Raji (cell line): Measurements from ENCODE around the gene TPK1.

ENCODE experiments used
- POLR2A ChIP-seq: IDR thresholded peaks from 2 replicates; pipeline ENCODE4 v1.6.1; 2011; ENCODE audit warnings: low read depth, low read length, control low read depth; ENCODE audit not compliant: insufficient read depth

TPK1 gene

DNA sequence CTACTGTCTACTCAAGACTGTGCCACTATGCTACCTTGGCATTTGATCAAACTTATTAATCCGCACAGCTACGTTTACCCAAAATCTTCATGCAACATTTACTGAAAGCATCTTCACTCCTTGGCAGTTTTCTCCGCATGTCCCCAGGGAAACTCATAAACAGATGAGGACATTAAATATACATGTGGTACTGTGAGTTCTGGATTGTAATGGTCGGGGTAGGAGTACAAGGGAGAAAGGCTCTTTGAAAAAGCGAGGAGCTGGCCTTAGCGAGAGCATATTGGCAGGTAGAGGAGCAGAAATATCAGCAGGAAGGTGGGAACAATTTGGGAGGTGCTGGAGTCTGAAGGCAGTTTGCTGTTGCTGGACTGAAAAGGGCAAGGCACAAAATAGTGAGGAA lies 325.2 kb downstream of the TPK1 start:
- no peak for TF ChIP-seq POLR2A

- no peak for TF ChIP-seq POLR2A
These were observed 327.2 kb downstream of the TPK1 start for GRCh38 chr7:144508702-144509101.

DNA sequence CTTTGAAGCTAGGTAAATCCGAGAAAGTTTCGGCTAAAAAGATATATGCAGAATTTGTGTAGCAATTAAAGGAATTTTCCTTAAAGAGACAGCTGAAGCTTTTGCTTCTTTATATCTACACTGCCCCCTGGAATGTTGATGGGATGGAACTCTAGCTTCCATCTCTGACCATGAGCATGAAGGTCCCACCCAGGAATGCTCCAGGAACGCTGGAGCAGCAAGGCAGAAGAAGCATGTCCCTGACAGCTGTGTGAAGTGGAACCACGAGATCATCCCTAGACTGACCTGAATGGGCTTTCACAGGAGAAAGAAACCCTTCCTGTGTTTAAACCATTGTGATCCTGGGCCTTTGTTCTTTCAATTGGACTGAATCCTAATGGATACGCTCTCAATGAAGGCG lies 332.6 kb downstream of the TPK1 start:
- no peak for TF ChIP-seq POLR2A

- TF ChIP-seq POLR2A = no peak
These were observed 335.6 kb downstream of the TPK1 start for GRCh38 chr7:144500225-144500624.

DNA sequence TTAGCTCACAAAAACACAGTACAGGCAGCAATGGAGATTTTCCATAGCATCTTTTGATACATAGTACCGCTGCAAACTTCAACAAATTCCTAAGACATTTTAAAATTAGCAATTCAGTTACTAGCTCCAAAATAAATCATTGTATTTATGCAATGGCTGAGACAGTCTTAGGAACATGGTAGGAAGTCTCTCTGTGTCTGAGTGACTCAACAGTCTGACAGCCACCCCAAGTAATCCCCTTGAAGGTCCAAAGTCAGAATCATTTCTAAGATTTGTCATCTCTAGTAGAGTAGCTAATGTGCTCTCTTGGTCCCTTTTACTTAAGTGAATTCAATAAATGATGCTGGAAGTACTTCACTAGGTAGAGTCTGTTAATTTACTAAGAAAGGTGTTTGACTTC lies 338.6 kb downstream of the TPK1 start:
- no peak for TF ChIP-seq POLR2A

DNA sequence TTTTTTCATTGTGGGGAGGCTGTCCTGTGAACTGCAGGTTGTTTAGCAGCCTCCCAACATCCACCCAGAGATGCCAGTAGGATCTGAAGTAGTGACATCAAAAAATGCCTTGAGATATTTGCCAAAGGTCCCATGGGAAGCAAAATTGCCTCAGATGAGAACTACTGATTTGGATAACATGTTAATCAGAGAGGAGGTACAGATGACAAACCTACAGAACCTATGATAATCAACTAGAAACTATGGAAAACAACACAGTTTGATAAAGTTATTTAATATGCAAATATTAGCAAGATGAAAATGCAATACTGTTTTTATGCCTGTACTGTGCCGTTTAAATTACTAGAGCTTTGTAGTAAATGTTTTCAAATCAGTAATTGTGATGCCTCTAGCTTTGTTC lies 341.5 kb downstream of the TPK1 start:
- no peak for TF ChIP-seq POLR2A

GRCh38 chr7:144489504-144489903 lies 346.3 kb downstream of the TPK1 start:
- no peak for TF ChIP-seq POLR2A

GRCh38 chr7:144488977-144489376 lies 346.9 kb downstream of the TPK1 start:
- no peak for TF ChIP-seq POLR2A

DNA sequence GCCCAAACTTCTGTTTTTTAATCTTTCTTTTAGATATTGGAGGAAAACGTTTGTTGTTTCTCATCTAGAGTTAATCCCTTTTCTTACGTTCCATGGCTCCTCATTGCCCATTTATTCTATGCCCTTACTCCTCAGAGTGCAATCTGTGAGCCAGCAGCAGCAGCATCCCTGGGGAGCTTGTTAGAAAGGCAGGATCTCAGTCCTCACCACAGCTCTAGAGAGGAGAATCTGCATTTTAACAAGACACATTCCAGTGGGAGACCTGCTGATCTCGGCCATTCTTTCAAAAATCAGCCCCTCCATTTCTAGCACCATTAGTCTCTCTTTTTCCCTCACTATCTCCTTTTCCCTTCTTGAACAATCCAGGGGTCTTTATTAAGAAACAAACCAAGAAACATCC lies 348.0 kb downstream of the TPK1 start:
- TF ChIP-seq POLR2A = no peak

DNA sequence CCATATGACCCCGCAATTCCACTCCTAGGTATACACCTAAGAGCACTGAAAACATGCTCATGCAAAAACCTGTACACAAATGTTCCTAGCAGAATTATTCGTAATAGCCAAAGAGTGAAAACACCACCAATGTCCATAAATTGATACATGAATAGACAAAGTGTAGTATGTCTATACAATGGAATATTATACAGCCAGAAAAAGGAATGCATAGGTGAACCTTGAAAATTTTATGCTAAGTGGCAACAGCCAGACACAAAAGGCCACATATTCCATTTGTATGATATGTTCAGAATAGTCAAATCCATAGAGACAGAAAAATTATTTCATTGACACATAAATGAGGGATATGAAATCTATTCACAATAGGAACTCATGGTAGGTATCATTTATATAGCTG lies 351.4 kb downstream of the TPK1 start:
- TF ChIP-seq POLR2A = no peak

DNA sequence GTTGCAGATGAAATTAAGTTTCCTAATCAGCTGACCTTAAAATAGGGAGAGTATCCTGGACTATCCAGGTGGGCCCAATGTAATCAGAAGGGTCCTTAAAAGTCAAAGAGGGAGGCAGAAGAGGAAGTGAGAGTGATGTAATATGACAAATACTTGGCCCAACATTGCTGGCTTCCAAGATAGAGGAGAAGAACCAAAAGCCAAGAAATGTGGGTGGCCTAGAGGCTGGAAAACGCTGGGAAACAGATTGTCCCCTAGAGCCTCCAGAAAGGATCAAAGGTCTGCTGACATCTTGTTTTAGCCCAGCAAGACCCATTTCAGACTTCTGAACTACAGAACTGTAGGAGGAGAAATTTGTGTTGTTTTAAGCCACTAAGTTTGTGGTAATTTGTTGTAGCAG lies 352.7 kb downstream of the TPK1 start:
- TF ChIP-seq POLR2A = no peak

DNA sequence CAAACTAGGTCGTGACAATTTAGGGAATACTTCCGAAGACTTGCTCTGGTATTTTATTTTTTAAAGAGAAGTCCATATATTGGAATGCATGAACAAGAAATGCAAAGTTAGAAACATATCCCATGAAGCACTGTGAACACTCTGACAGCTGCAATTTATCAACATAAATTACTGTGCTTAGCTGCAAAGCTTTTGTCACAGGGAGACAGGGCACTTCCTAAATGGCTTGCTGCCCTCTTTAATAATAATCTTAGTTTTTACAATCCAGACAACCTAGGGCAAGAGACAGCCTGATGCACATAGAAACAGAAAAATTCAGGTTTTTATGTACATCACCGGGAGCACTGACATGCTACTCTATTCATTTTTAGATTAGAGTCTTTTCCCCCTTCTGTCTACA lies 354.0 kb downstream of the TPK1 start:
- TF ChIP-seq POLR2A = no peak

DNA sequence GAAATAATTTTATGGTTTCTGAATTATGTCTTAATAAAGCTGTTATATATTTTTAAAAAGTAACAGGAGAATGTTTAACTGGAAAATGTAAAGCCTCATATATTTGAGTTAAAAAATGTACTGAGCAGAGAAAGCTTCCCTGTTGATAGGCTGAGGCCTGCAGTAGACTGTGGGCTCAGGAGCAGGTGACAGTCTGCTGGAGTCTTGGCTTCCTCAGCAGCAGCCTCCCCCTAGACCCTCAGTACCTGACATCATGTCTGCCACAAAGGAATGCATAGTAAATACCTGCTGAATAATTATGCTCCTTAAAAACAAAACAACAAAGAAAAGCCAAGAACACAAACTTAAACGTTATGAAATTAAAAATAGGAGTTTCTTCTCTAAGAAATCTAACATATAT lies 358.5 kb downstream of the TPK1 start:
- TF ChIP-seq POLR2A = no peak

- no peak for TF ChIP-seq POLR2A
These were observed 360.8 kb downstream of the TPK1 start for GRCh38 chr7:144474800-144475615.

GRCh38 chr7:144474363-144474762 lies 361.5 kb downstream of the TPK1 start:
- no peak for TF ChIP-seq POLR2A

DNA sequence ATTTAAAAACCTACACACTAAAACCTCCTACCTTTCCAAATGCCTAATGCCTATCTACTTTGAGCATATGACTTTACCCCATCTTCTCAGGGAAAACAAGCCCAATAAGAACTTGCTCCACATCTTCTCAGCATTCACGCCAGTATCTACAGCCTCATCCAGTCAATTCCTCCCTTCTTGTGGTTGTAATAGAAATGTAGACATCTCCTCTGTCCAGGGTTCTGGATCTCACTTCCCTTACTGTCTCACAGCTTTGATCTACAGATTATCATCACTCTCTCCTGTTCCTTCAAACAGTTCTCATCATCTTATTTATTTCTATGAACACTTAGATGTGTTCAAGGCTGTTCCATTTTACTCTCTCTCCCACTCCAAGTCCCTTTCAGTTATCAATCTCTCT lies 361.9 kb downstream of the TPK1 start:
- no peak for TF ChIP-seq POLR2A

GRCh38 chr7:144470078-144470477 lies 365.8 kb downstream of the TPK1 start:
- no peak for TF ChIP-seq POLR2A
